Measurements from ENCODE around the gene UBE3C.
"Not testable (repeated sequence)": the region's sequence is repeated elsewhere in the genome, so short reads cannot be mapped to it uniquely, and the experiment has no call there.

UBE3C gene

DNA sequence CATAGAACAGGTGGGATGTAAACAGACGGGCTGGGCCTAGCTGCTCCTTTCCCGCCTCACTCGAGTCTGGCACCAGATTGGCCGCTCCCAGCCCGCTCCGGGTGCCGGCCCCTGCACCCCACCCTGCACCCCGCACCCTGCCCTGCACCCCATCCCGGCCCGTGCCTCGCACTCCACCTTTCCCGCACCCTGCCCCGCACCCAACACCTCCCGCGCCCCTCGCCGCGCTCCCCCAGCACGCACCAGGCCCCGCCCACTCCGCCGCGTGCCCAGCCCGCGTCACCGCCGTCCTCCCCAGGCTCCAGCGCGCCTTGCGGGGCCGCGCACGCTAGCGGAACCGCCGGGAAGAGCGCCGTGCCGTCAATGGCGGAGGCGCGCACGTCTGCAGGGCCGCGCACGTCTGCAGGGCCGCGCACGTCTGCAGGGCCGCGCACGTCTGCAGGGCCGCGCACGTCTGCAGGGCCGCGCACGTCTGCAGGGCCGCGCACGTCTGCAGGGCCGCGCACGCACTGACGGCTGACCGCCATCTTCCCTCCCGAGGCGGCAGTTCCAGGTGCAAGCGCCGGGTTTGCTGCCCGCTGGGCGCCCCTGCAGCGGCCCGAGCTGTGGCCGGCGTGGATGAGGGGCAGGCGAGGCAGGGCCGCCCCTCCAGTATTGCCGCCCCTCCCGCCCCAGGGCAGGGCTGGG lies at the start of gene UBE3C:
TSS of gene UBE3C (plus strand) at position 503 of the 687 bp plus-strand sequence. CDS start 347 bp downstream, outside the sequence.
- DNase-seq, result peak; percentile 88

DNA sequence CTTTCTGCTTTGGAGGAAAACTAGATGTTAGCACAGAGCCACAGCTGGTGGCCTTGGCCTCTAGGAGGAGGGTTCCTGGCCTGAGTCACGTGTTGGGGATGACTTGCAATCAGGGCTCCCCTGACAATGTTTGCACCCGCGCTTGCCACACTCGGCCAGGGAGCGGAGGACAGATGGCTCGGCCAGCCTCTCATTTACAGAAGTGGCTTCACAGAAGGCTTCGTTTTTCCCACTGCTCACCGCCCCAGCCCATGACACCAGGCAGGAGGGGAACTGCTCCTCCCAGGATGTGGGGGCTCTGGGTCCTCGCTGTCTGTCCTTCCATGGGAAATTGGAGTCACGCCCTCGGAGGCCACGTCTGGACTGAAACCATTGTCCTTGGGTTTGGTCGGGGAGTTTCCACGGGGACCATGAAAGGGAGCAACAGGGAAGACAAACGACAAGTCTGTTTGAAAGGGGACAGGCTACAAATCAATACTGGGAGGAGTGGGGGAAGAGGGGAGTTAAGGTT lies 49.6 kb upstream of the UBE3C start:
- DNase-seq, result no peak

DNA sequence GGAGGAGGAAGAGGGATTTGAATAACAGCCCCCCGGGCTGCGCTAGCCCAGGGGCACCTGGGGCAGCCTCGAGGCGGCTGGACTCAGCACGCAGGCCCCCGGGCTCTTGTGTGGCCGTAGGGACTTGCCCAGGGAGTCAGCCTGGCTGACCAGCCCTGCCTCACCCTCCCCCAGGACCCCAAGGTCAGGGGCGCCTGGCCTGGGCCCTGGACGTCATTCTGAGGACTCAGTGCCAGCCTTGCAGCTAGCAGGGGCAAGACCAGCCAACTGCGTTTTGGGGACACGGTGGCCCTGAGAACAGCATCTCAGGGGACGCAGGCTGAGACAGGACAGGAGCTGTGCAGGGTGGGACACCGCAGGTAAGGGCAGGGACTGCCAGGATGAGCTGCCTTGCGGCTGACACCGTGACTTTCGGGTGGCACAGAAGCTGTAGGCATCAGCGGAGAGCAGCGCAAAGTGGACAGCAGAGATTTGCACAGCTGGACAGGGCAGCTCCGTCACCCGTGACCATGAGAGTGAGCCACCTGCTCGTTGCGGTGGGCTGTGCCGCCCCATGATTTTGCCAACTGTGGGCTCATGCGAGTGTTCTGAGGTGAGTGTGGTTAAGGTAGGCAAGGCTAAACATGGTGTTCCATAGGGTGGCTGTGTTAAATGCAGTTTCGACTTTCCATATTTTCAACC lies 48.1 kb upstream of the UBE3C start:
- no peak for DNase-seq

DNA sequence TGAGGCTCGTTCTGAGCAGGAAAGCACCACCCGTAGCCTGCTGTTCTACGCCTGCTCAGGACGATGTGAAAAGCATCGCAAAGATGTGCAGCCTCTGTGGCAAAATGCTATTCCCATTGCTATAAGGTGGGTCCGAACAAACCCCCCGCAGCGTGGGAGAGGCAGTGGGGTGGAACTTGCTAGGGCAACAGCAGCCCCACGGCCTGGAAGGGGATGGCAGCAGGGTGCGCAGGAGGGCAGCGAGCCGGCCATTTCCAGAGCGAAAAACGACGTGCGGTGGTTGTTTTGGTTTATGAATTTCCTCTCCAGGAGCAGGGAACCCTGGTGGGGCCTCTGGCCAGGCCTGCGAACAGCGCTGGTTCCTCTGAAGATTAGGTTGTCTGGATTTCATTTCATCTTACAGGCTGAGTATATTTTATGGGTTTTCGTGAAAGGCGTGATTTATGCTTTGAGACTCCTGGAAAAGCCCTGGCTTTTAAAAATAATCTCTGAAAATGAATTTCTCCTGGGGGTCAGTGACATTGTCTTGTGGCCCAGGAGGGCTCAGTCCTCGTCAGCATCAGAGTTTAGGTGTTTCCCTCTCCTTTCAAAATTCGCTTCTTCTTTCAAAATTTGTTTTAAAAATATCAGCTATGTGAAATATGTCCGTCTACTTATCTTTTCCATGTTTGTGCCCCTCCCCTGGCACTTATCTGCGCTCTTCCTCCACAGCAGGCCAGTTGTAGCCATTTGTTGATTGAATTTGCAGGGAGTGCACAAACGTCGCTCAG lies 42.3 kb upstream of the UBE3C start:
- DNase-seq, result no peak

DNA sequence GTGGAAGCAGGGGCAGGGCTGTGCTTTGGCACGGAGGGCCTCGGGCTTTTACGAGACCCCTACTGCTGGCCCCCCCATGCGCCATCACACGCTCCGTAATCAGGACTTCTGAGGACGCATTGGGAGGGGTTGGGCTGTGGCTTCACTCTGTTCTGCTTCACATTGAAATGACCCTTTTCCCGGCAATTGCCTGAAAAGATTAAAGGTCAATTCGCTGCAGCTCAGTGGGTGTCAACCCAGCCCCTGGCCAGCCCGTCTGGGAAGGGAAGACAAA lies 41.7 kb upstream of the UBE3C start:
- no peak for DNase-seq

DNA sequence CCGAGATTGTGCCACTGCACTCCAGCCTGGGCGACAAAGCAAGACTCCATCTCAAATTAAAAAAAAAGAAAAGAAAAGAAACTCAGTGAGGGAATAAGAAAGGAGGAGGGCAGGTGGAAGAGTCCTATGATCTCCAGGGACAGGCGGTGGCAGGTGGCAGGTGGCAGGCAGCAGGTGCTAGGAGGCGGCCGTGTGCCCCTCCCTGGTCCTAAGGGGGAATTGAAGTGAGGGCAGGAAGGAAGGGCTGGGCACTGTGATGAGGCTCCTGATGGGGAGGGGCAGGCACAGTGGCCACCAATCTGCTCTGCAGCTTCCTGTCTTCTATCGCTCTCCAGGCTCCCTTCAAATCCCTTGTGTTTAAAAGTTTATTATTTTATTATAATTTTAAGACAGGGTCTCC lies 41.2 kb upstream of the UBE3C start:
- no peak for DNase-seq

DNA sequence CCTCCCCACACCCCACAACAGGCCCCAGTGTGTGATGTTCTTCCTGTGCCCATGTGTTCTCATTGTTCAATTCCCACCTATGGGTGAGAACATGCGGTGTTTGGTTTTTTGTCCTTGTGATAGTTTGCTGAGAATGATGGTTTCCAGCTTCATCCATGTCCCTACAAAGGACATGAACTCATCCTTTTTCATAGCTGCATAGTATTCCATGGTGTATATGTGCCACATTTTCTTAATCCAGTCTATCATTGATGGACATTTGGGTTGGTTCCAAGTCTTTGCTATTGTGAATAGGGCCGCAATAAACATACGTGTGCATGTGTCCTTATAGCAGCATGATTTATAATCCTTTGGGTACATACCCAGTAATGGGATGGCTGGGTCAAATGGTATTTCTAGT lies 38.7 kb upstream of the UBE3C start:
- not testable (repeated sequence) for DNase-seq

DNA sequence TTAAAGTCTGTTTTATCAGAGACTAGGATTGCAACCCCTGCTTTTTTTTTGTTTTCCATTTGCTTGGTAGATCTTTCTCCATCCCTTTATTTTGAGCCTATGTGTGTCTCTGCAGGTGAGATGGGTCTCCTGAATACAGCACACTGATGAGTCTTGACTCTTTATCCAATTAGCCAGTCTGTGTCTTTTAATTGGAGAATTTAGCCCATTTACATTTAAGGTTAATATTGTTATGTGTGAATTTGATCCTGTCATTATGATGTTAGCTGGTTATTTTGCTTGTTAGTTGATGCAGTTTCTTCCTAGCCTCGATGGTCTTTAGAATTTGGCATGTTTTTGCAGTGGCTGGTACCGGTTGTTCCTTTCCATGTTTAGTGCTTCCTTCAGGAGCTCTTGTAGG lies 35.1 kb upstream of the UBE3C start:
- DNase-seq, result not testable (repeated sequence)

DNA sequence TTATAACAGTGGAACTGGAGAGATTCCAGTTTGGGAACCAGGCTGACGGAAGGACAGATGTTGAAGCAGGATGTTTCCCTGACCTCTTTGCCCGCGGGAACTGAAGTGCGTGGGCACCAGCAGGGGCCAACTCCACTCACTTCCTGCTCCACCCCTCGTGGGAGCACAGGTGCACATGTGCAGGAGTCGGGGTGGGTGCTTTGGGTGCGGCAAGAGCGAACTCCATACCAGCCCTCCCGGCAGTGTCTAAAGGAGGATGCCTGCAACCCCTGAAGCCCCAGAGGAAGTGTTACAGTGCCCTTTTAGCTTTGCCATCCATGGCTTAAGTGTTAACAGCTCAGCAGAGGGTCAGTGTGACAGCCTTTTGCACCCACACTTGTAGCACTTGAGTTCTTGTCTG lies 27.4 kb upstream of the UBE3C start:
- no peak for DNase-seq

DNA sequence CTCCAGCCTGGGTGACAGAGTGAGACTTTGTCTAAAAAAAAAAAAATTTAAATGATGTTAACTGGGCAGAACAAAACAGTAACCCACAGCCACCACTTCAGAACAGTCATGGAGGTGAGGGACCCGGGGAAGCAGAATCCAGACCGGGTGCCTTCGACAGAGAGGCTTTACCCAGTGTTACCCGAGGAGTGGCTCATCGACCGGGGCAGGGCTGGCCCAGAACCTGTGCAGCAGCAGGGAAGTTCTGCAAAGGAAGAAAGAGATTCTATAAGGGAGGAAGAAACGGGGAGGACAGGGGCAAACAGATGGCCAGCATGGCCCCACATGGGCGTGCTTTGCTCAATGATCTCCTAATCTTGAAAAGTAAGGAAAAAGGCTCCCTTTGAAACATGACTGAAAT lies 26.0 kb upstream of the UBE3C start:
- DNase-seq, result no peak

DNA sequence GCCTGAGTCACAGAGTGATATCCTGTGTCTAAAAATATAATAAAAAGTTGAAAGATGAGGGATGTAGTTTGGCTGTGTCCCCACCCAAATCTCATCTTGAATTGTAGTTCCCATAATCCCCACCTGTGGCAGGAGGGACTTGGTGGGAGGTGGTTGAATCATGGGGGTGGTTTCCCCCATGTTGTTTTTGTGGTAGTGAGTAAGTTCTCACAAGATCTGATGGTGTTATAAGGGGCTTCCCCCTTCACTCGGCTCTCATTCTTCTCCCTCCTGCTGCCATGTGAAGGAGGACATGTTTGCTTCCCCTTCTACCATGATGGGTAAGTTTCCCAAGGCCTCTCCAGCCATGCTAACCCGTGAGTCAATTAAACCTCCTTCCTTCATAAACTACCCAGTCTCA lies 25.1 kb upstream of the UBE3C start:
- DNase-seq, result no peak

DNA sequence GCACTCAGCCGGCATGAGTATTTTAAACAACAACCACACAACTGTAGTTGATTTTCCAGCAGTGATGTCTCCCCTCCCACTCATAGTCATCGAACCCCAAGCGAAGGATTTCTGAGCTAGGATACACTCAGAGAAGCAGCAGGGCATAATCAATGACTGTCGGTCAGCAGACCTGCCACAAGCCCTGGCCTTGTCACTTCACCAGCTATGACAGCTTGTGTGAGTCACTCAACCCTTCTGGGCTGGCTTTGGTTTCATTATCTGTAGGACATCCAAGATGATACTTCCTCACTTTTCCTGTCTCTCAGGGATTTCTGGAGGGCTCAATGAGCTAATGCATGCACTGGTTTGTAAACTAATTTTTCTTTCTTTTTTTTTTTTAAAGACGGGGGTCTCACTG lies 22.0 kb upstream of the UBE3C start:
- DNase-seq, result no peak

DNA sequence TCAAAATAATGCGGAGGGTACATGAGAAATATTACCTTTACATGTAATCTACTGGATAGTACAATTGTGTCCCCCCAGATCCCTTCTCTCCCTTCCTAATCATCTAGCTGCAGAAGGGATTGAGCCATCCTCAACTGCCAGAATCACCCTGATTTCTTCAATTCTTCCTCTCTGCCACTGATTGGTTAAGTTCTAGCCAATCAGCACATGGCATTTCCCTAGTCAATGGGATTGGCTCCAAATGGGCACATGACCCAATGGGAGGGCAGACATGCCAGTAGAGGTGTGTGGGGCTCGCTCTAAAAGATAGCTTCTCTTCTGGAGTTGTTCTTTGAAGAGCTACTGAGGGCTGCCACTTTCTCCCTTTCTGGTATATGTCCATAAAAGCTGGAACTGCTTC lies 20.9 kb upstream of the UBE3C start:
- no peak for DNase-seq

DNA sequence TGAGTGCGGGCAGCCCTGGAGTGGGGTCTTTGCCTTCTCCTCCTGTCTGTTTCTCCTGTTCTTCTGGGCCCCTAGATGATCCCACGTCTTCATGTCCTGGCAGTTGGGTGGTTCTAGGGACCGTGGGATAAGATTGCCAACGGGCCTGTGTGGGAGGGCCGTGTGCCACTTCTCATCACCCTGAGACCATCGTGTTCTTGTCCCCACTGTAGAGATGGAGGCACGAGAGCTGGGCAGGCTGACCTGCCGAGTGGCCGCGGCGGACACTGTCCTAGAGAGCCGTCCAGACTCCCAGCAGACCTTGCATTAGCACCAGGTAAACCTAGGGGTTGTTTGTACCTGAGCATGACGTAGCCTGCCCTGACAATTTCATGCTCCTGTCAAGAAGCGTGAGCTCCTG lies 18.5 kb upstream of the UBE3C start:
- DNase-seq, result no peak

DNA sequence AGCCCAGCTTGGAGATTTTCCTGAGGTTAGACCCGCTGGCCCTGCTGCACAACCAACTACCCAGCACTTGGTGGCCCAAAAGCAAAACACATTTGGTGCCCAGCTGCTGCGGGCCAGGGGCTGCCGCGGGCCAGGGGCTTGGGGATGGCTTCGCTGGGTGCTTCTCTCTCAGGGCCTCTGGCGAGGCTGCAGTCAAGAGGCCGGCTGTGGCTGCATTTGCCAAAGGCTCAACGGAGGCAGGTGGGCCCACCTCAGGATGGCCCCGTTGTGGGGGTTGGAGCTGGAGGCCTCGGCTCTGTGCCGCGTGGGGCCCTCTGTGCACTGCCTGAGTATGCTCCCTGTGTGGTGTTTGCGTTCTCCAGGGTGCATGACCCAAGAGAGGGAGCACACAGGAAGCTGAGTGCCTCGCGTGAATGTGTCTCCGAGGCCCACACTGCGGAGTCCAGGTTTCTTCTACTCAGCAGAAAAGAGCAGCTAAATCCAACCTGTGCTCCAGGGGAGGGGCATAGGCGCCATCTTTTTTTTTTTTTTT lies 17.5 kb upstream of the UBE3C start:
- no peak for DNase-seq

DNA sequence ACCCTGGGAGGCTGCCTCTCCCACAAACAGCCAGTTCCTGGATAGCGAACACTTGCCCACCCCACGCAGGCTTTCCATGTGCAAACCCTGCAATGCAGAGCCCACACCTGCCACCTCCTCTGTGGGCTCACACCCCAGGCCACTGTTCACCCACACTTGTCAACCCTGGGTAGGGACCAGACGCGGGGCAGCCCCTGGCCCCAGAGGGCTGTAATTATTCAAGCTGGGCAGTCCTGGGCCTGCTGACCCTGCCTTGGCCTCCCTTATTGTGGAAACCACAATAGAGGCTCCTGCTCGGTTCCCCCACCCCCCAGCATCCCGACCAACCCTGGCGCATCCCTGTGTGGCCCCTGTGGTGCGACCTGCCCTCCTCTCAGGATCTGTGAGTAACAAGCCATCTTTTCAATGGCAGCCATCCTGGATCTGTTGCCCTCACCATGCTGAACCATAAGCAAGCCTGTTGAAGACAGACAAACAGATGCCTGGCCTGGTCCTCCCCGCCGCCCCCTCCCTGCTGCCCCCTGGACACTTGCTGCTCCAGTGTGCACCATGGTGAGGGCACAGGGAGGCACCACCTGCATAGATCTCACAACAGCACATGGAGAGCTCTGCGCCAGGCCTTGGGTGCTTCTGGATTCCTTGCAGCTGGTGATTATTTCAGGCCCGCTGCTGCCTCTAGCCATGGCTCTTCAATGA lies 15.8 kb upstream of the UBE3C start:
- no peak for DNase-seq

DNA sequence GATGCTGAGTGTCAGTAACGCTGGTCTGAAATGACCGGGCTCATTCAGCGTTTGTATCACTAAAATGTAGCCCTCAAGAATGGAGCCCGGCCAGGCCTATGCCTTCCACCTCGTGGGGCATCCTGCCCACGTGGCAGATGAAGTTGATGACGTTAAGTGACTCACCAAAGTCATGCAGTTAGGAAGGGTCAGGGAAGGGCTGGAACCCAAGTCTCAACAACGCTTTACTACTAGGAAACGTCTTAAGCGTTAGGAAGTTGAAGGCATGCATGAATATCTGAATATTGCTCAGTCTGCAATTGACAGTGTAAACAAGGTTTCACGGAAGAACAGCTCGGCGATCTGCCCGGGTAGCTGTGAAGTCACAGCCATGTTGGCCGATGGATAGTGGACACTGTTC lies 14.0 kb upstream of the UBE3C start:
- no peak for DNase-seq

DNA sequence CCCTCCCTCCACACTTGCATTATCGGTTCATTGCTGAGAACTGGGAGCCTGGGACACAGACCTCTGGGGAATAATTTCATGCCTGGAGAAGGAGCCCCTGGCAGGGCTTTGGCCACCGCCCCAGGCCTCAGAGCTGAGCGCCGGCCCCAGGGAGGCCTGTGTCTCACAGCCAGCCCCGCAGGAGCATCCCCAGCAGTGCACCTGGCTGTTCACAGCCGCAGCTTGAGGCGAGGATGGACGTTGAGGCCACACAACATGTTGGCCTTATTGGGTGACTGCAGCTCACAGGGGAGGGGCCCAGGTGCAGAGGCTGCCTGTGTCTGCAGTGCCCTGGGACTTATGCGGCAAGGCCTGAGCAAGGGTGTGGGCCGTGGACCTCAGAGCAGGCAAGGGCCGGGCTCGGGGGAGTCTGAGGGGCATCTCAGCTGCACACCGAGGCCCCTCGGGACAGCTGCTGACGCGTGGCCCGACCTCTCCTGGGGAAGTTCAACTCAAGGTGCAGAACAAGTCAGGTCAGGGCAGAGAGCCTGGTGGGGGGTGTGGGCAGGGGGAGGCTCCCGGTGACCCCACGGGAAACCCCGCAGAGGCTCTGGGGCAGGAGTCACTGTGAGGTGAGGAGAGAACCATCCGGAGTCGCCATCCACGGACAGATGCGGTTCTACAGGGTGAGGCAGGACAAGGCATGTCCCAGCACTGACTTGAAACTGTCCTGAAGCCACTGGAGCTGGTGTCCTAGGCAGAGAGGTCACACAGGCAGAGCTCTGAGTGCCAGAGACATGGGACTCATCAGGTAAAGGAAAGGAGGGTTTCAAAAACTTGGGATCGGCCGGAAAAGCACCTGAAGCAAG lies 13.1 kb upstream of the UBE3C start:
- no peak for DNase-seq

DNA sequence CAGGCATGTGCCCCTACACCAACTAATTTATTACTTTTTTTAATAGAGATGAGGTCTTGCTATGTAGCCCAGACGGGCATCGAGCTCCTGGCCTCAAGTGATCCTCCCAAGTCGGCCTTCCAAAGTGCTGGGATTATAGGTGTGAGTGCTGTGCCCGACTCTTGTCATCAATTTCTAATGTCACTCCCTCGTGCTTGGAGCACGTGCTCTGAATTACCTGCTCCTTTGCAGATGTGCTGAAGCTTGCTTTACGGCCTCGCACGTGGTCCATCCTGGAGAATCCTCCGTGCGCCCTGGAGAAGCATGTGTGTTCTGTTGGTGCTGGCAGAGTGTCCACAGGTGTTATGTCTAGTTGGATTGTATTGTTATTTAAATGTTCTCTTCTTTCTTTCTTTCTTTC lies 11.8 kb upstream of the UBE3C start:
- no peak for DNase-seq

DNA sequence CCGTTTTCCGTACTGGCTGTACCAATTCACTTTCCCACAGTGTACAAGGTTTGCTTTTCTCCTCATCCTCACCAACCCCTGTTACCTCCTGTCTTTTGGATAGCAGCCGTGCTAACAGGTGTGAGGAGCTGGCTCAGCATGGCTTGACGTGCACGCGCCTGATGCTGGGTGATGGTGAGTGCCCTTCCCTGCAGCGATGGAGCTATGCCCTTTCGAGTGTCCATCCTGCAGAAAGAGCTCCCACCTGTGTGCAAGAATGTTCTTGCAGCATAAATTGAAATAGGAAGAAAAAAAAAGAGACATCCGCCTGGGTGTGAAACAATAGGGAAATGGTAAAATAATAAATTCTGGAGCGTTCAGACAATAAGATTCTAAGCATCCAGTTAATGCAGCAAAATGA lies 9.5 kb upstream of the UBE3C start:
- DNase-seq, result no peak

DNA sequence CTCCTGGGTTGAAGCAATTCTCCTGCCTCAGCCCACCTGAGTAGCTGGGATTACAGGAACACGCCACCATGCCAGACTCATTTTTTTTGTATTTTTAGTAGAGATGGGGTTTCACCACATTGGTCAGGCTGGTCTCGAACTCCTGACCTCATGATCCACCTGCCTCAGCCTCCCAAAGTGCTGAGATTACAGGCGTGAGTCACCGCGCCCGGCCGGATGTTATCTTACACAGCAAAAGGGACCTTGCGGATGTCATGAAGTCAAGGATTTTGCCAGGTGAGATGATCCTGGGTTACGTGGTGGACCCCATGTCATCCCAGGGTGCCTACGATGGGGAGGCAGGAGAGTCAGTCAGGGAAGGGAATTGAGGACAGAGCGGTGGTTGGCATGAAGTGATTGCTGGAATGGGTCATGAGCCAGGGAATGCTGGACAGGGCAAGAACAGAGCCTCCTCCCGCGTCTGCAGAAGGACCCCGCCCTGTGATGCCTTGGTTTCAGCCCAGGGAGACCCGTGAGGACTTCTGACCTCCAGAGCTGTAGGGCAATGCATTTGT lies 8.7 kb upstream of the UBE3C start:
- DNase-seq, result no peak

DNA sequence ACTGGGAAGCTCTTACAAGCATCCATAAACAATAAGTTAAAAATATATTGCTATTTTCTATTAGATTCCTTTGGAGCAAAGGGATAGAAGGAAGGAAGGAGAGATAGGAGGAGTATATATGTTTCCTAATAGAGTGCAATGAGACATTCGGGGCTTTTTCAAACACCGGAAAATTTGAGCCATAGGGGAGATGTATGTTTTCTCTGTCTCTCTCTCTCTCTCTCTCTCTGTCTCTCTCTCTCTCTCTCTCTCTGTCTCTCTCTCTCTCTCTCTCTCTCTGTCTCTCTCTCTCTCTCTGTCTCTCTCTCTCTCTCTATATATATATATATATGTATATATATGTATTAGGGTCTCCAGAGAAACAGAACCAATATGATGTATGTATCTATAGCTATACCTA lies 7.9 kb upstream of the UBE3C start:
- not testable (repeated sequence) for DNase-seq

Measured in hematopoietic multipotent progenitor cell treated with erythropoietin and hydrocortisone succinate and interleukin-3 and kit ligand, for 8 days (in vitro differentiated cells).